ENCODE data around the gene SPAAR. TPM values are rescaled to one million over a fixed set of nuclear protein-coding genes. Genes with fewer than 3 reads are reported as not detected.
"Not testable (repeated sequence)": the region's sequence is repeated elsewhere in the genome, so short reads cannot be mapped to it uniquely, and the experiment has no call there.

Gene SPAAR
- total and polyA plus RNA-seq, 7 donors = 2.5 to 4.6 (median 3.6) TPM

- TF ChIP-seq, protein P1, sequence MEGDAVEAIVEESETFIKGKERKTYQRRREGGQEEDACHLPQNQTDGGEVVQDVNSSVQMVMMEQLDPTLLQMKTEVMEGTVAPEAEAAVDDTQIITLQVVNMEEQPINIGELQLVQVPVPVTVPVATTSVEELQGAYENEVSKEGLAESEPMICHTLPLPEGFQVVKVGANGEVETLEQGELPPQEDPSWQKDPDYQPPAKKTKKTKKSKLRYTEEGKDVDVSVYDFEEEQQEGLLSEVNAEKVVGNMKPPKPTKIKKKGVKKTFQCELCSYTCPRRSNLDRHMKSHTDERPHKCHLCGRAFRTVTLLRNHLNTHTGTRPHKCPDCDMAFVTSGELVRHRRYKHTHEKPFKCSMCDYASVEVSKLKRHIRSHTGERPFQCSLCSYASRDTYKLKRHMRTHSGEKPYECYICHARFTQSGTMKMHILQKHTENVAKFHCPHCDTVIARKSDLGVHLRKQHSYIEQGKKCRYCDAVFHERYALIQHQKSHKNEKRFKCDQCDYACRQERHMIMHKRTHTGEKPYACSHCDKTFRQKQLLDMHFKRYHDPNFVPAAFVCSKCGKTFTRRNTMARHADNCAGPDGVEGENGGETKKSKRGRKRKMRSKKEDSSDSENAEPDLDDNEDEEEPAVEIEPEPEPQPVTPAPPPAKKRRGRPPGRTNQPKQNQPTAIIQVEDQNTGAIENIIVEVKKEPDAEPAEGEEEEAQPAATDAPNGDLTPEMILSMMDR (IDR thresholded peaks at IDR 0.05) = no peak
- intact Hi-C loops (cut with DNase I) = loop anchor here (1.0 to 5.0 kb wide), 3 partner anchors 56 to 236 kb away; no protein-coding TSS in a partner anchor
- no peak for ATAC-seq
- Histone ChIP-seq H3K4me3 (no peak overlapping the region), H3K9me3 (no peaks in the 10 kb centered on the region), H3K4me1 (no peaks in the 10 kb centered on the region), H3K27me3 (ENCODE audit: insufficient read depth in 3 of 3, low read length in 2 of 3) (no peaks in the 10 kb centered on the region), H3K27ac (no peak overlapping the region), H3K36me3 (ENCODE audit: insufficient read depth in 1 of 2, low read depth in 1 of 2) (no peaks in the 10 kb centered on the region)
- WGBS, 3 donors = 65 to 74% (median 70%) methylated on average over 3 of the region's 3 CpGs
- no peak for DNase-seq
Measured at GRCh38 chr9:35882996-35883395, 26.3 kb upstream of the SPAAR start.

DNA sequence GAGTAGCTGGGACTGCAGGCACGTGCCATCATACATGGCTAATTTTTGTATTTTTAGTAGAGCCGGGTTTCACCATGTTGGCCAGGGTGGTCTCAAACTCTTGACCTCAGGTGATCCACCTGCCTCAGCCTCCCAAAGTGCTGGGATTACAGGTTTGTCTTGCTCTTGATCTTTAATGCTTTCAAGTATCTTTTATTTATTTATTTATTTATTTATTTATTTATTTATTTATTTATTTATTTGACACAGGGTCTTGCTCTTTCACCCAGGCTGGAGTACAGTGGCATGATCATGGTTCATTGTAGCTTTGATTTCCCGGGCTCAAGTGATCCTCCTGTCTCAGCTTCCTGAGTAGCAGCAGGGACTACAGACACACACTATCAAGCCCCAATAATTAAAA is 24.4 kb upstream of the SPAAR start:
- H3K9me3 ChIP-seq = not testable (repeated sequence)

DNA sequence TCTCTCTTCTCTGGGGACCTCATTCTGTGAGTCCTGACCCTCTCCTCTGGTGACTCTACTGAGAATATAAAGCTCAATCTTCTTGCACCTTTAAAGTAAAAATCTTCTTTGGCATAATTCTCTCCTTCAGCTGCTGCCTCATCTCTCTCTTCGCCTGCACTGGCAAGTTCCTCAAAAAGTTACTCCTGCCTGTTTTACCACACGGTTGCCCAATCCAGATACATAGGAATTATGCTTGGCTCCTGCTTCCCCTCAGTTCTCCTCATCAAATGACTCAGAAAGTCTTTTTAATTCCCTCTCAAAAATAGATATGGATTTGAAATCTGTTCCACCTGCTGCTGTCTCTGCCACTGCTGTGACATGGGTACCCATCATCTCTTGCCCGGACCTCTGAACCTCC is 17.6 kb upstream of the SPAAR start:
- Histone ChIP-seq H3K27ac (no peak overlapping the region), H3K4me1 (no peaks in the 10 kb centered on the region), H3K4me3 (no peak overlapping the region), H3K36me3 (ENCODE audit: insufficient read depth in 1 of 2, low read depth in 1 of 2) (no peaks in the 10 kb centered on the region), H3K9me3 (no peaks in the 10 kb centered on the region), H3K27me3 (ENCODE audit: insufficient read depth in 3 of 3, low read length in 2 of 3) (peaks cover 0 to 9% (median 1%) of the 10 kb centered on the region in 3 donors)
- ATAC-seq (no peak), DNase-seq (no peak)
- TF ChIP-seq, protein P1 (IDR thresholded peaks at IDR 0.05) = no peak
- 78 to 87% (median 83%) methylated on average over 3 of the region's 3 CpGs for WGBS, 3 donors
- intact Hi-C loops (cut with DNase I) = no loop called here

More for the DNA sequence above, 24.4 kb upstream of the SPAAR start:
- not testable (repeated sequence) for ATAC-seq; H3K27me3 ChIP-seq (ENCODE audit: insufficient read depth in 3 of 3, low read length in 2 of 3); H3K4me3 ChIP-seq; H3K36me3 ChIP-seq (ENCODE audit: insufficient read depth in 1 of 2, low read depth in 1 of 2); DNase-seq; H3K27ac ChIP-seq; H3K4me1 ChIP-seq
- WGBS, 3 donors = 85 to 89% (median 88%) methylated on average over 3 of the region's 3 CpGs
- intact Hi-C loops (cut with DNase I) = loop anchor here in 1 of 2 donors (5.0 kb wide), 1 partner anchor 238 kb away; no protein-coding TSS in a partner anchor

DNA sequence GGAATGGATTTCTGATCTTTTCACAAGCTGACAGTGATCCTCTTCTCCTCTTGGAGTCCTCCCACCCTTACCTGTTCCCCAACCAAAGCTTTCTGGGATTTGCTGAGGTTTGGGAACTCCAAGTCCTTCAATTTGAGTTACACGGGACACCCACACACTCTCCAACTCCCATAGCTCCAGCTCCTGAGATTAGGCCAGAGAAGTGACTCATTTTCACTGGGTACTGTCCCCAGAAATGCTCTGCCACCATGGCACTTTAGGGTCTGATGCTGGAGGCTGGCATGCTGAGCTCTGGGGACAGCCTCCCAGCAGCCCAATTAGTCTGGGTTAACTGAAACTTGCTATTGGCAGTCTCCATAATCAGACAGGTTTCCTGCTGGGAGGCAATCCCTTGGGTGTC is 17.2 kb upstream of the SPAAR start:
- TF ChIP-seq, protein P1 (IDR thresholded peaks at IDR 0.05) = no peak
- intact Hi-C loops (cut with DNase I) = no loop called here
- no peak for ATAC-seq
- DNase-seq = no peak
- WGBS, 3 donors = 70 to 100% (median 79%) methylated on average over 1 of the region's 1 CpG
- no peaks in the 10 kb centered on the region for H3K9me3 ChIP-seq
- H3K36me3 ChIP-seq (ENCODE audit: insufficient read depth in 1 of 2, low read depth in 1 of 2) = no peaks in the 10 kb centered on the region
- no peak overlapping the region for H3K4me3 ChIP-seq
- peaks cover 0 to 9% (median 1%) of the 10 kb centered on the region in 3 donors for H3K27me3 ChIP-seq (ENCODE audit: insufficient read depth in 3 of 3, low read length in 2 of 3)
- H3K4me1 ChIP-seq = no peaks in the 10 kb centered on the region
- no peak overlapping the region for H3K27ac ChIP-seq

DNA sequence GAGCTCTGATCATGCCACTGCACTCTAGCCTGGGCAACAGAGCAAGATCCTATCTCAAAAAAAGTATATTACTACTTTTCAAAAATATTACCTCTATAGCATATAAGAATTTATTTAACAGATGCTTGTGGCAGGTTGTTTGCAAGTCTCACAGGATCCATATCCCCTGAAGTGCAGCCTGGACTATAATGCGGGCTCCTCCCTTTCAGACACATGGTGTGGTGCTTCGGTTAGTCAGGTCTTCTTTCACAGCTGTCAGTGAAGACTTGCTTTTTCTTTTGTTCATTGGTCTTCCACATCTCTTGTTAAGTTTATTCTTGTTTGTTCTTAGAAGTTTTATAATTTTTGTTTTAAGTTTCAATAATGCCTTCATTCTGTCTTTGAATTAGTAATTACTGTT is 12.7 kb upstream of the SPAAR start:
- 94 to 96% (median 95%) methylated on average over 2 of the region's 2 CpGs for WGBS, 3 donors
- H3K27me3 ChIP-seq (ENCODE audit: insufficient read depth in 3 of 3, low read length in 2 of 3) = peaks cover 0 to 5% (median 1%) of the 10 kb centered on the region in 3 donors

GRCh38 chr9:35897376-35898099 is 11.8 kb upstream of the SPAAR start:
- intact Hi-C loops (cut with DNase I); H3K9me3 ChIP-seq; H3K27me3 ChIP-seq (ENCODE audit: insufficient read depth in 3 of 3, low read length in 2 of 3); ATAC-seq; H3K36me3 ChIP-seq (ENCODE audit: insufficient read depth in 1 of 2, low read depth in 1 of 2); H3K27ac ChIP-seq; H3K4me1 ChIP-seq; DNase-seq; H3K4me3 ChIP-seq: not testable (repeated sequence)
- 86 to 90% (median 86%) methylated on average over 7 of the region's 7 CpGs for WGBS, 3 donors

More for the DNA sequence above, 12.7 kb upstream of the SPAAR start:
- no peak overlapping the region for H3K27ac ChIP-seq
- TF ChIP-seq, protein P1 (IDR thresholded peaks at IDR 0.05) = no peak
- DNase-seq (no peak), ATAC-seq (no peak)
- intact Hi-C loops (cut with DNase I) = no loop called here
- H3K36me3 ChIP-seq (ENCODE audit: insufficient read depth in 1 of 2, low read depth in 1 of 2) = no peaks in the 10 kb centered on the region
- H3K4me3 ChIP-seq = no peak overlapping the region
- H3K9me3 ChIP-seq = no peaks in the 10 kb centered on the region
- H3K4me1 ChIP-seq = no peaks in the 10 kb centered on the region
